Kidney tubule cell (primary cell): ENCODE data around the gene TBC1D5.
A peak's percentile ranks its signal among the peaks of the same experiment; 100 is the strongest.
"Not testable (repeated sequence)": the region's sequence is repeated elsewhere in the genome, so short reads cannot be mapped to it uniquely, and the experiment has no call there.

ENCODE experiments used
- DNase-seq: peaks from one replicate; pipeline ENCODE4 v3.0.0-alpha.2; 2018; ENCODE audit warnings: low spot score

TBC1D5 gene

DNA sequence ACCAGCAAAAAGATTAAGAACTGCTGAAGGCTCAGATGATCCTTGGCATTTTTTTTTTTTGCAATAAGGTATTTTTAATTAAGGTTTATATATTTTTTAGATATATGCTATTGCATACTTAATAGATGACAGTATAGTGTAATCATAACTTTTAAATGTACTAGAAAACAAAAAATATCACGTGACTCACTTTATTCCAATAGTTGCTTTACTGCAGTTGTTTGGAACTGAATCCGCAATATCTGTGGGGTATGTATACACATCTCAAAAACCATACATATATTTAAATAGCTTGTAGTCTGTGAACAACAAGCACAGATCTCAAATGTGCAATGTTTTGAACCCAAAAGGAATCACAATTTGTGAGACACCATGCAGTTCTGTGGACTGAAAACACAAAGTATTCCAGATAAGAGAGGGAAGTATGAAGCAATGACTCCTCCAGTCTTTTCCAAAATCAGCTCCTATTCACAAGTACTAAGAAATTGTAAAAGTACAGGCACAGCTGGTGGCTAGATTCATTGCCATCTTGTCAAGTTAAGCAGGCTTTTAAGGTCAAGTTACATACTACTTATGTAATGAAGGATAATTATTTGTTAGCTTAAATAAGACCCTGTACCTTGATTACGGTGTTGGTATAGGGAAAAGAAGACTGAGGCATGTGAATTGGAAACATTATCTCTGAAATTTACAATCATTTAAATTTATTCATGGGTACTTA, 331.1 kb downstream of the TBC1D5 start:
- no peak for DNase-seq

- peak; percentile 25 for DNase-seq
These were observed 334.9 kb downstream of the TBC1D5 start for GRCh38 chr3:17407576-17407975.

DNA sequence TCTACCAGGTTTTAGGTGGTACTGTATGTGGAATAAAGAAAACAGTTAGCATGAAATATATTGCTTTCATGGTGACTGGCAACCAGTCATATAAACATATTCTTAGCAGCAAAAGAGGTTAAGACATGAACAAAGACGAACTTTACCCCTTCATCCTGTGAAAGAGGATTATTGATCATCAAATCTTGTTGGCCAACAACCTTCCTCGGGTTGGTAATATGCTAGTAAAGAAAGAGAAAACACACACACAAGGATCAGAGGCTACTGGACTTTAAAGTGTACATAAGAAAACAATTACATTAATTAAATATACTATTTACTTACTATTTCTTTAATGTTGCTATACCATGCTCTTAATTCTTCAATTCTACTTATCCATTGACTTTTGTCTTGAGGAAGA, 337.9 kb downstream of the TBC1D5 start:
- DNase-seq = no peak

DNA sequence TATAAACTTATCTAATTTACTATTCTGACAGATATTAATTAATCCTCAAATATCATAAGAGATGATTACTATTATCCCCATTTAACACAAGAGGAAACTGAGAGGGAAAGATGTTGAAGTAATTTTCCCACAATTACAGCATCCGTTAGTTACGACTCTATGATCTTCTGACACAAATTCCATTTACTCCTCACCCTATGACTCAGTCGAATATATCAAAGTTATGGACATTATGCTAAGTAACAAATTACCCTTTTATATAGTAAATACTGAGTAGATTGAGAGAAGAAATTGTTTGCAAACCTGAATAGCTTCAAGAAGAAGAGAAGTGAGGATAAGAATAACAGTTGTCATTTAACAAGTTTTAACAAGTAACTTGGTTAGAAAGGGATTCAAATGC, 340.0 kb downstream of the TBC1D5 start:
- DNase-seq = no peak

DNA sequence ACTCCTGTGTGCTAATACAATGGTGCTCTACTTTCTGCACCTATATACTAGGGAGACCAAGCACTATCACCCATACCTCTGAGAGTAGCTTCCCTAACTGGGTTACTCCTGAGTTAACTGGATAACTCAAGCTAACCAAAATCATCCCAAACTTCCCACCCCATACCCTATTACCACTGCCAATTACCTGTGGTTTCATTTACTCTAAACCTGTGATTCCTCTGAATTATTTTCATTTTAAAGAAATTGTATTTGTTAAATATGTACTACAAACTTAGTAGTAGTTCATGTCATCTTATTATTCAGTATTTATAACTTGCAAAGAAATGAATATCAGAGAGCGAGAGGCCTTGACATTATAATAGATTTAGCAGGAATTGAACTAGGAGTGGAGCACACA, 340.5 kb downstream of the TBC1D5 start:
- no peak for DNase-seq

DNA sequence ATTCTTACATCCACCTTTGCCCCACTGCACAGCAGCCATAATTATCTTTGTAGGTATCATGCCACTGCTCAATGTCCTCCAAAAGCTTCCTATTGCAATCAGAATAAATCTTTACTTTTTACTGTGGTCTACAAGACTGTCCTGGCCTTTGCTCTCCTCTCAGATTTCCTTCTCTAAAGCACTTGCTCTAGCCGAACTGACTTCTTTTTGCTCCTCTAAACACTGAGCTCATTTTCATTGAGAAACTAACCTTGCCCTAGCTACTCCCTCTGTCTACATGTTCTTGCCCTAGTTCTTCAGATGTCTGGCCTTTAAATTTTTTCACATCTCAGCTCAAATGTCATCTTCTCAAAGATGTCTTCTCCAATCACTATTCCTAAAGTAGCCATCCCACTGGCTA, 342.8 kb downstream of the TBC1D5 start:
- DNase-seq = no peak

DNA sequence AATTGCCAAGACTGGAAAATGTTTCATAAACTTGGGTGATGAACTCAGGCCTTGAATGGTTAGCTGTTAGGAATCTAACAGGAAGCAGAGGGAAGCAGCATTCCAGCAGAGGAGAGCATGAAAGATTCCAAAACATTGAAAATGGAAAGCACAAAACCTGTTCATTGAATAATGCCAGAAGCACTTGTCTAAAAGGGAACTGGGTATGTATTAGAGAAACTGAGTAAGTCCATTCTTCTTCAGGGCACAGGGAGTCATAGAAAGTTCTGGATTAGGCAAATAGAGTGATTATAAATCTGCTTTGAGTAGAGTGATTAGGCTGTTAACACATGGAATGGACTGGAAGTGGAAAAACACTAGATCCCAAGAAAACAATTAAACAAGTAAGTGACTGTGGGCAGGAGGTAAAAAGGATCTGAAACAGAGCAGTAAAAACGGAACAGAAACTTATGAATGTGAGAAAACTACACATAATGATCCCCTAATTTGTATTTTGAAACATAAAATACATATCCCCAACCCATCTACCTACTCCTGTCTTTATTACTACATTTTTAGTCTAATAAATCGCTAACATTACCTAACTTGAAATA, 343.4 kb downstream of the TBC1D5 start:
- DNase-seq = no peak

DNA sequence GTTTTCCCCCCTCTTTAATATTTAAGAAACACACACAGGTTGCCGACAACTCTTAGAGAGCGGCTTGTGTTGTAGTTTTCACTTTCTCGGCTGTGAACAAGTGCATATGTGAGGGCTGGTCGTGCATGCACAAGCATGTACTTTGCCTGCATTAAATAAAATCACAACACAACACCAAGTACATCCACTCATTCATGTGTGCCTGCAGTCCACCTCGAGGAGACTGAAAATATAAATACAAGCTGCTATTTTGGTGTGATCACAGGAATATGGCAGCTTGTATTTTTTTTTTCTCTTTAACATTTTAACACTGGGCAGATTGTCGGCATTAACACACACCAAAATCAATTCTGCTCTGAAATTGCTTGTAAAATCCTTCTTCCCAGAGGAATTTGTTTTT, 346.4 kb downstream of the TBC1D5 start:
- no peak for DNase-seq

DNA sequence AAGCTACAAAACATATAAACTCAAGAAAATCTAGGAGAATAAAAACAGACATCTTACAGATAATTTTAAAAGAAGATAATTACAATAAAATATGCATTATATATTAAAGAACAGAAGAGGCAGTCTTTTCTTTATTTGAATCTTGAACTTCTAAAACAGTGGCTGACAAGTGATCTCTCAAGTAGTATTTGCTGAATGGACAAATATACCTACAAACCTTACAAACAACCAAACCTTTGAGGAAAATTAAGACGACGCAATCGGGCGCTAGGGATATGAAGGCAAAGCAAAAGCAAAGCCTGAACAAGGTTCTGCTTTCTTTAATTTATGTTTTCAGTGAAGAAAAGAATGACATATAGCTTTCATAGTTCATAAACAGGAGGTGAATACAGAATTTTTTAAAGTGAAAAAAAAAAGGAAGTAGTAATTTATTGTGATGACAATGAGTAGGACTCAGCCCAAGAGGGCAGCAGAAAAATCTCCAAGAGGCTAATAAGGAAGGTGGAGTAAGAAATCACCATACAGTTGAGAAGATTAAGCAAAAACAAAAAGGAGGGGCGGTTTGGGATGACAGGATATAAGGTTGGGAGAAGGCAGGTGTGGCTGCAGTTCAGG, 347.8 kb downstream of the TBC1D5 start:
- no peak for DNase-seq

- not testable (repeated sequence) for DNase-seq
These were observed 349.9 kb downstream of the TBC1D5 start for GRCh38 chr3:17392516-17392915.

- DNase-seq = no peak
These were observed 351.6 kb downstream of the TBC1D5 start for GRCh38 chr3:17390785-17391184.

DNA sequence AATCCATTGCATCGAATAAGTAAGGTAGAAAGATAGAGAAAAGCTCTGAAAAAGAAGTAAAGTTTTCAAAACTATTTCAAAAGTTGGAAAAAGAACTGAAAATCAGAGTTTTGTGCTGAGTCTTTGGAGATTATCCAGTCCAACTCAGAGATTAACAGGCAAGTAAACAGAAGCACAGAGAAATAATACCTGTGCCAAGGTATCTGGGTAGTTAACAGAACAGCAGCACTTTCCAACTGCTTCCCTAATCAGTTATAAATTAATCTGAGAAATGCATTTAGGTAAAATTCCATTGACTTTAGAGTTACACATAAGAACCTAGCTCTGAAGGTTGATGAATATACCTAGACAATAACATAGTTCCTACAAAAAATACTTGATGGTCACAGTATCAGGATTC, 355.3 kb downstream of the TBC1D5 start:
- peak; percentile 2 for DNase-seq

- DNase-seq = peak; percentile 5
These were observed 356.0 kb downstream of the TBC1D5 start for GRCh38 chr3:17386432-17386831.

DNA sequence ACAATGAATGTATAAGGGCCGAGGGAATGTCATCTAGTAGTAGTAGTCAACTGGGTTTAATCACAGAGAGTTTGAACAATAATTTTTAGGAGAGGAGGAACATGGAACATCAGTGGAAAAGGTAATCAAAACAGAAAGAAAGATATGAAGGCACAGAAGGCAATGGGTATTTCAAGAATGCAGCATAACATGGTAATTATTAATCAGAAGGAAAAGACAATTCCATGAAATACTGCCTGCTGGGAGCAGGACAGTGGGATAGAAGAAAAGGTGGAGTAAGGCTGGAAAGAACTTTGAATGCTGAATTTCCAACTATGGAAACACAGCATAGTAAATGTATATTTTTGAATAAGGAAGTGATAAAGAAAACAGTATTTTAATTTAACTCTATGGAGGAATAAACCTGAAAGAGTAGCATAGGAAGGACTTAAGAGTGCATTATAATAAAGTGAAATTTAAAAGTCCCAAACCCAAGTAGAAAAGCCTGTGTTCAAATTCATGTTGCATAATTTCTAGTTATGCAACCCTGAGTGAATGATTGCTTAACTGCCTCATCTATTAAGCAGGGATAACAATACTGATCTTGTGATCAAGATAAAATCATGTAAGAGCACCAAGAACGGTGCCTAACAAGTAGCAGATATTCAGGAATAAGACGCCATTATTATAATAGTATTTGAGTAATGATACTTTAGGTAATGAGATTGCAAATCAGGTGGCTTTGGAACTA, 357.7 kb downstream of the TBC1D5 start:
- DNase-seq = peak; percentile 63

- DNase-seq = no peak
These were observed 369.1 kb downstream of the TBC1D5 start for GRCh38 chr3:17373304-17373703.

GRCh38 chr3:17372362-17373210, 369.8 kb downstream of the TBC1D5 start:
- DNase-seq = peak; percentile 25

DNA sequence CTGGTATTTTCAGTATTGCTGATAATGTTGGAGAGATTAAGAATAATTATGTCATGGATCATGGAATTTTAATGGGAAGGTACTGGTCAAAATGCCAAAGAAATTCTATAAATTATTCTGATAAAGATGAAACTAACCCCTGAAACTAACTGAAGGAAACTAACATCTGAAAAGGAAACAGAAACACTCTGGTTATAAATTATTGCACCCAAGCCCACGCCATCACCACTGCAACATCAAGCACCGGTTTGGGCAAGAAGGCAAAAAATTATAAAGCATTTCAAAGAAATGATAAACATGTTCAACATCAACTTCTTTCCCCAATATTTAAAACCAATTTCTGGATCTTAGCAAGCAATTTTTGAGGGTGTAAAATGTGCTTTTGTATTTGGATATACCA, 372.5 kb downstream of the TBC1D5 start:
- DNase-seq = no peak

DNA sequence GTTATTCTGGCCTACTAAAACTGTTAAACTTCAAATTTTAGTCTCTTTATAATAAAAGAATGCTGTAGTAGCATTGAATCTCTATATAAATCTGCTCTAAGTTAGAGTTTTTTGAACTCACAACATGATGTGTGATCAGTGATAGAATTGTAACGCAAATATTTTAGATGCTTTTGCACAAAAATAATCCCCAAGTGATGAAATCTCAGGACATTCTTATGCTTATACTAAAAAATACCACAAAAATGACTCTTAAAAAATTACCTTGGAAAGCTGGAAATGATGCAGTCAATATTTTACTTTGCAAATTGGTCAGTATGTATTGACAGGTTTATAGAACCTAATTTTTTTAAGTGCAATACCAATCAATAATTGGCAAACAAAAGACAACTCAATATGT, 375.3 kb downstream of the TBC1D5 start:
- DNase-seq = no peak

DNA sequence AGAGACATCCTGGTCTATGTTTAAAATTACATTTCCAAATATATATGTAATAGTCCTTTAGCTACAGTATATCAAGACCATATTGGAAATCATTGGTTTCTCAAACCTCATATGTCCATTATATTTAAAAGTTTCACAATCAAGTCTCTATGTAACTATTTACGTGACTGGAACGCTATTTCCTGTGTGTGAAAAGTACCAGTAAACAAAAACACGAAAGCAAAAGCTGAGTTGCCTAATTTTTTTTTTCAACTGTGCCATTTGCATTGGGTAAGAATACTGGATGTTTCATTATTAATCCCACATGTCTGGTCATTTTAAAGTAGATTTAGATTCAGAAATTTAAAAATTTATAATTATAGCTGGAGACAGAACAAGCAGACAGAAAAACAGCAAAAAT, 381.4 kb downstream of the TBC1D5 start:
- no peak for DNase-seq

DNA sequence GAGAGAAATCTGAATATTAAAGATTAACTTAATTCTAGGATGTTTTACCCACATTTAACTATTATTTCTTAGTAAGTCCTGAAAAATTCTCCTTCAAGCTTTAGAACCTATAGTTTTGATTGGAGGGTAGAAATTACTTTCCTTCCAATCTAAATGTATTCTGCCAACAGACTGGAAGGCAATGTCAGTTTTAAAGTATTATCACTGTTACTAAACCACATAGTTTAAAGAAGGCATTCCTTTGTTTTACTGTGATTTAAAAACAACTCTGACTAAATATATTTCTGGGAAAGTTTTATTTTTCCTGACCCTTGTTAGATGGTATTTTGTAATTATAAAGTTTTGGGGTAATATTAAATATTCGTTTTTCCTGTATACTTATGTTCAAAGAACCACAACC, 382.5 kb downstream of the TBC1D5 start:
- DNase-seq = no peak

- no peak for DNase-seq
These were observed 385.3 kb downstream of the TBC1D5 start for GRCh38 chr3:17357035-17357710.
